NCI-H774 (cell line): ENCODE data around the gene ANKZF1.
"Not testable (repeated sequence)": the region's sequence is repeated elsewhere in the genome, so short reads cannot be mapped to it uniquely, and the experiment has no call there.

Experiments
- DNase-seq: peaks from one replicate; lab custom pipeline; 2025; lab: John Stamatoyannopoulos, UW

Gene ANKZF1

DNA sequence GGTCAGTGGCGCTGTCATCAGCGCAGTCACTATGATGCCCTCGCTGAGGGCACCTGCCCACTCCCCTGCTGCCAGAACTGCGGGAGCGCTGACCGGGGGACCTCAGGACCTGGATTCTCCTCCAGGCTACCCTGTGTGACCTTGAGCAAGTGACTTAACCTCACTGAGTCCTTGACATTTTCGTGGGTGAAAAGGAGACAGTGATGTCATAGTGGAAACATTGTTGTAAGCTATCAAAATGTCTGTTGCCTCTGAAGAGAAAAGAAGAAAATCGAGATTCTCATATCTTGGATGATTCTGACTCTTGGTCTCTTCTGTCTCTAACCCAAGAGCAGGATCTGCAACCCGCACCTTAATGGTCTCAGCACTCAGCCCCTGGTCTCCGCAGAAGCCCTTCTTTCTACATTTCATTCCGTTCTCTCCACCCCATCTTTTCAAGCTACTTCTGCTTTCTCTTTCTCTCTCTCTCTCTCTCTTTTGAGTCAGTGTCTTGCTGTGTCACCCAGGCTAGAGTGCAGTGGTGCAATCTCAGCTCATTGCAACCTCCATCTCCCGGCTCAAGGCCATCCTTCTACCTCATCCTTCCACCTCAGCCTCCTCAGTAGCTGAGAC is 25.1 kb downstream of the ANKZF1 start:
- no peak for DNase-seq

DNA sequence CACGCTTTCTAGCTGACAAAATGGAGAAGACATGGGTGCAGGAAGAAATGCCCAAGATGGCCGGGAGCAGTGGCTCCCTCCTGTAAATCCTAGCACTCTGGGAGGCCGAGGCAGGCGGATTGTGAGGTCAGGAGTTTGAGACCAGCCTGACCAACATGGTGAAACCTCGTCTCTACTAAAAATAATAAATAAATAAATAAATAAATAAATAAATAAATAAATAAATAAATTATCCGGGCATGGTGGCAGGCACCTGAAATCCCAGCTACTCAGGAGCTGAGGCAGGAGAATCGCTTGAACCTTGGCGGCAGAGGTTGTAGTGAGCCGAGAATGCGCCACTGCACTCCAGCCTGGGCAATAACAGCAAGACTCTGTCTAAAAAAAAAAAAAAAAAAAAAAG is 29.3 kb downstream of the ANKZF1 start:
- DNase-seq = not testable (repeated sequence)

GRCh38 chr2:219261024-219261855 is 31.6 kb downstream of the ANKZF1 start:
- DNase-seq = no peak

- DNase-seq = no peak
Observed at GRCh38 chr2:219266232-219266631, 36.6 kb downstream of the ANKZF1 start.

- DNase-seq = no peak
Observed at GRCh38 chr2:219266886-219267285, 37.3 kb downstream of the ANKZF1 start.

GRCh38 chr2:219268294-219268693 is 38.7 kb downstream of the ANKZF1 start:
- DNase-seq = no peak

DNA sequence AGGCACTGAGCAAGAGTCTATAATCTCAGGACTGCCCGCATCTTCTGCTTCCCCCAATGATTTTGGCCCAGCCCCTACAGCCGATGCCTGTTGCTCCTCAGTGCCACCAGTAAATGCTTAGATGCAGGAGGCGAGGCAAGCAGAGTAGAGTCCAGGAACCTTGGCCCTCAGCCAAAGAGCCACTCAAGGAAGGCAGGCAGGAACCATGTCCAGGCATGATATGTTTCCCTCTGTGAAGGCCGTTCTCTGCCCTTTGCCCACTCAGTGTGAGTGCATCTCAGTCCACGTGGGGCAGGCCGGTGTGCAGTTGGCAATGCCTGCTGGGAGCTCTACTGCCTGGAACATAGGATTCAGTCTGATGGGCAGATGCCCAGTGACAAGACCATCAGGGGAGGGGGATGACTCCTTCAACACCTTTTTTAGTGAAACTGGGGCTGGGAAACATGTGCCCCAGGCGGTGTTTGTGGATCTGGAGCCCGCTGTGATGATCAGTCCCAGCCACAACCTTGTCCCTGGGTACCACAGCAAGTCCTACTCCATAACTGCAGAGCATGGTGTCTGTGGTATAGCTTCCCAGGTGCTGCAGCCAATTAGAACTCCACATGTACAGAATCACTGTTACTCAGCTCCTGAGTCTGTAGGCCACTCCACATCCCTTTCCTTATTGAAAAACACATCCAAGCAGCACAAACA is 39.9 kb downstream of the ANKZF1 start:
- no peak for DNase-seq

DNA sequence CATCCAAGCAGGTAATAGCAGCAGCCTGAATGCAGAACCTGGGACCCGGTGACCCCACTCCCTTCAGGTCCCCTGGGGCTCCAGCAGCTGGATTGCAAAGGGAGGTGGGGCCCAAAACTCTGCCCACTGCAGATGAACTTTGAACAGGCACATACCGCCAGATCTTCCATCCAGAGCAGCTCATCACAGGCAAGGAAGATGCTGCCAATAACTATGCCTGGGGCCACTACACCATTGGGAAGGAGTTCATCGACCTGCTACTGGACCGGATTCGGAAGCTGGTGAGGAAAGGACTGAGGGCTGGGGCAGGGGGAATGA is 40.4 kb downstream of the ANKZF1 start:
- DNase-seq = no peak

- DNase-seq = no peak
Observed at GRCh38 chr2:219271021-219271420, 41.4 kb downstream of the ANKZF1 start.

DNA sequence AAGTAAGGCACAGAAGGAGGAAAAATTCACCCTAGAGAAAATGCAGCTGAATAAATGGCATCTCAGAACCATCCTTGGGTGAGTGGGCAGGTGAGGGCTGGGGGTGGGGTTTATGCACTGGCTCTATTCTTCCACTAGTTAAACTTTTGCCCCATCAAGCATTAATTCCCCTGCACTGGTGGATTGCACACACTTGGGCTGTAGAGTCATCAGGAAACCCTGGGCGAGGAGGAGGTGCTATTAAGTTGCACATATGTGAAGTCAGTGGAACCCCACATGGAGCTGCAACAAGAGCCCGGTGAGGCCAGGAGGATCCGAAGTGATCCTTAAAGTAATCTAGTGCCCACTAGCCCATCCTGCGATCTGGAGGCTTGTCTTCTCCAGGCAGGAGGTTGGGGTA is 42.8 kb downstream of the ANKZF1 start:
- DNase-seq = no peak

DNA sequence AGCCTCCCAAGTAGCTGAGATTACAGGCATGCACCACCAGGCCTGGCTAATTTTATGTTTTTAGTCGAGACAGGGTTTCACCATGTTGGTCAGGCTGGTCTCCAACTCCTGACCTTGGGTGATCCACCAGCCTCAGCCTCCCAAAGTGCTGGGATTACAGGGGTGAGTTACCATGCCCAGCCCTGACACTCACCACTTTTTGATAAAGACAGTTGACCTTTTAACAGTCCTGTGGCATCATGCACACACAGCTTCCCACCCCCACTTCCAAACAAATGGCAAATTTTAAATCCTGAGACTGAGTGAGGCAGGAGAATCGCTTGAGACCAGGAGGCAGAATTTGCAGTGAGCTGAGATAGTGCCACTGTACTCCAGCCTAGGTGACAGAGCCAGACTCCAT is 43.4 kb downstream of the ANKZF1 start:
- no peak for DNase-seq

DNA sequence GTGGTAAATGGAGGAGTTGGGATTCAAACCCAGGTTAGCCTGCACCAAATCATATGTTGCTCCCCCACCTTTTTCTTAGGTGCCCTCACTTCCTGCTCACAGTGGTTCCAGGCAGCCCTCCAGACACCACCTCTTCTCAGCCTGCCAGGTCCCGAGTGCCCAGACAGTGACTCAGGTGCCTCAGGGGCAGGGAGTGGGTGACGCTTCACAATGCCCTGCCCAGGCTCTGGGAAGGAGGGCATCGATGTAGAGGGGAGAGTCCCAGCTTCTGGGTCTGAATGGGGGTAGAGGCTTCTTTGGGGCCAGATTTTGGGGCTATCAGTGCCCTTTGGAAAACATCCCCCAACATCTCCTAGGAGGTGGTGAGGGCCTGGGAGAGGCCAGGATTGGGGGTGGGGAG is 44.3 kb downstream of the ANKZF1 start:
- DNase-seq = no peak

- DNase-seq = no peak
Observed at GRCh38 chr2:219274361-219274921, 44.8 kb downstream of the ANKZF1 start.

- peak; percentile 60 for DNase-seq
Observed at GRCh38 chr2:219277703-219278654, 48.4 kb downstream of the ANKZF1 start.

DNA sequence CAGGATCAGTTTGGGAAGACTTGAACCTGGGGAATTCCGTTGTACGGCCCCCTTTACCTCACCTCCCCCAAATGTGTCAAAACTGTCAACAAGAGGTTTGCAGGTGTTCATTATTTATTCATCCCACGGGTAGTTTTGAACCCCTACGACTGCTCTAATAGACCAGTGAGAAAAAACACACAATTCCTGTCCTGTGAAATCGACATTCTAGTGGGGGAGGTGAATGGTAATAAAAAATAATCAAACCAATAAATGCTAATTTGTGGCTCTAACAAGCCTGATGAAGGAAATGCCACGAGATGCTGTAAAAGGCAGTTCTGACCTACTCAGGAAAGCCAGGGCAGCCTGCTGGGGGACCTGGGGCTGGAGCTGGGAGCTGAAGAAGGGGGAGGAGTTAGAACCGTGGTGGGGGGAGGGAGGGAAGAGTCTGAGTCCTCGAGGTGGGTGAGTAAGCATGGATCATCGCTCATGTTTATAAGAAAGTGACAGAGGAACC is 49.1 kb downstream of the ANKZF1 start:
- no peak for DNase-seq

DNA sequence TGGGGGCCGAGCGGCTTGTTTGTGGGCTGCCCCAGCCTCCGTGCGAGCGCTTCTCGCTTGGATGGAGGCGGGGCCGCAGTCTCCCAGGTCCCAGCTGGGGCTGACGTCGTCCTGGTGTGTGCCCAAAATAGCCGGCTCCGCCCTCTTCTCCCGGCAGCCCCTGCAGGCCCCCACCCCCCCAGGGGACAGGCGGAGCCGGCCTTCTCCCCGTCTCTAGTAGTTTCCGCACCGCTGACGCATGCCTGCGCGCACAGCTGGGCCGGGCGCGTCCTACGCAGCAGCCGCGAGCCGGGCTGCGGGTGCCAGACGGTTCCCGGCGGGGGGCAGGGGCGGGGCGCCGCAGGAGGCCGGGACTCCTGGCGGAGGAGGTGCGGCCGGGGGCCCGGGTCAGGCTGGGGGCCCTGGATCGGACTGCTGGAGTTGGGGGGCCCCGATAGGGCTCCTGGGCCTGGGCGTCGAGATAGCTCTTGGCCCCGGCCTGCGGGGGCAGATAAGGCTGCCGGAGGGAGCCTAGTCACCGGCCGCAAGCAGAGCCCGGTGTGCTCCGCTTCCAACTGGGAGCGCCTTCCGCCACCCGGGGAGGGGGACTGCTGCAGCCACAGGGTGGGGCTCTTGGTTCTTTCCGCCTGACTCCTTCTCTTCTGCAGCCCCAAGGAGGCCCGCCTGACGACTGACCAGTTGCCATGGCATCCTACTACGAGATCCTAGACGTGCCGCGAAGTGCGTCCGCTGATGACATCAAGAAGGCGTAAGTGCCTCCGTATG is 49.7 kb downstream of the ANKZF1 start, which contains the start of gene DNAJB2:
DNAJB2 (plus strand) TSS at position 216 of the 765 bp plus-strand sequence; CDS start at position 684, 468 bp downstream.
- peak; percentile 96 for DNase-seq

DNA sequence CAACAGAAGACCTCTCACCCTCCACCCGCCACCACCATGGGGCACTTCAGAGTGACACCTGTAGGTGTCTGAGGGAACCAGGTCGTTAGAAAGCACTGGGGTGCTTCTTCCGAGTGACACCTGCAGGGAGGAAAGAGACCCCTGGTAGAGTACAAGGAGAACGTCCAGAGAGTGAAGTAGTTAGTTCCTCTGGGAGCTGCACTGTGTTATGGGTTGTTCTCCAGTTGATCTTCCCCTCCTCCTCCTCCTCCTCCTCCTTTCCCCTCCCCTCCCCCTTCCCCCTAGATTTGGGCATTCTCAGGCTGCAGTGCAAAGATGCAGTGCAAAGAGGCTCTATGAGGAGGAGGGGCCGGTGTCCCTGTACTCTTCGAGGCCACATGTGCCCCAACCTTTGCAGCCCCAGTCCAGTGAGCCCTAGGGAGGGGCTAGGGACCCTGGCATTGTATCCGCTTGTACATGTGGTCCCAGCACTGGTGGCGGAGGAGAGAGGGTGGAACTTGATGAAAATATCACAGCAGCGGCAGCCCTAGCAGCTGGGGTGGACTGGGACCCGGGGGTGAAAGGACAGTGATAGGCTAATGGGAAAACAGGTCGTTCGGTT is 50.4 kb downstream of the ANKZF1 start:
- DNase-seq = no peak

DNA sequence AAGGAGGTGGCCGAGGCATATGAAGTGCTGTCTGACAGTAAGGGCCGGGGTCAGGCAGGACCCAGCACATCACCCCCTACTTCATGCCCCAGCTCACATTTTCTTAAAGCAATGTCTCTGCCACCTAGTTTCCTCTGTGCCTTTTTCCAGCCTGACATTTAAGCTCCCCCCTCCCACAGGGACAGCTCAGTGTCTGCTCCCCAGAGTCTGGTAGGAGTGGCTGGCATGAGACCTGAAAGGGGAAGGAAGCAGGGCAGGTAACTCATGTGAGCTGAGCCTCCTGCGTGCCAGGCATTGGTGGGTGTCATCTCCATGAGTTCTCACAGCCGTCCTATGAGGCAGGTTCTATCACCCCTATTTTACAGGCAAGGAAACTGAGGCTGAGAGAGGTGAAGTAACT is 51.0 kb downstream of the ANKZF1 start:
- no peak for DNase-seq

GRCh38 chr2:219281588-219281987 is 52.0 kb downstream of the ANKZF1 start:
- no peak for DNase-seq

GRCh38 chr2:219282375-219282774 is 52.8 kb downstream of the ANKZF1 start:
- DNase-seq = no peak
